ENCODE measurements around the gene GABRG1.

The GABRG1 gene

GRCh38 chr4:46051392-46051791 is 72.5 kb downstream of the GABRG1 start:
- no peak for TF ChIP-seq CTCF (IDR thresholded peaks at IDR 0.05)

- no peak for TF ChIP-seq CTCF (IDR thresholded peaks at IDR 0.05)
These were observed 91.8 kb downstream of the GABRG1 start for GRCh38 chr4:46032056-46032455.

GRCh38 chr4:46016306-46016705 is 107.5 kb downstream of the GABRG1 start:
- TF ChIP-seq CTCF (IDR thresholded peaks at IDR 0.05), result no peak

GRCh38 chr4:45992728-45993127 is 131.1 kb downstream of the GABRG1 start:
- TF ChIP-seq CTCF (IDR thresholded peaks at IDR 0.05), result no peak

- no peak for TF ChIP-seq CTCF (IDR thresholded peaks at IDR 0.05)
These were observed 134.1 kb downstream of the GABRG1 start for GRCh38 chr4:45989775-45990174.

GRCh38 chr4:45987858-45988257 is 136.0 kb downstream of the GABRG1 start:
- no peak for TF ChIP-seq CTCF (IDR thresholded peaks at IDR 0.05)
